HFFc6 (cell line): ENCODE results near the gene AKAP1. TPM values are rescaled to one million over a fixed set of nuclear protein-coding genes. Genes with fewer than 3 reads are reported as not detected.

ENCODE experiments used
- DNase-seq: peaks from one replicate; pipeline ENCODE4 v3.0.0-alpha.2; 2018
- H3K27ac Mint-ChIP-seq: 2 replicates; pipeline ENCODE4 v1.8.0; 2020; ENCODE audit warnings: mild to moderate bottlenecking, mixed read lengths
- H3K27me3 Mint-ChIP-seq: 2 replicates; pipeline ENCODE4 v1.8.0; 2021; ENCODE audit warnings: mild to moderate bottlenecking, moderate library complexity, mixed read lengths; ENCODE audit not compliant: insufficient read depth
- H3K36me3 Mint-ChIP-seq: 2 replicates; pipeline ENCODE4 v1.8.0; 2021; ENCODE audit warnings: low read depth, mixed read lengths
- H3K4me1 Mint-ChIP-seq: 2 replicates; pipeline ENCODE4 v1.8.0; 2020; ENCODE audit warnings: low read depth, mixed read lengths
- H3K4me3 Mint-ChIP-seq: 2 replicates; pipeline ENCODE4 v1.8.0; 2020; ENCODE audit warnings: mild to moderate bottlenecking, moderate library complexity, mixed read lengths
- H3K9me3 Mint-ChIP-seq: 2 replicates; pipeline ENCODE4 v1.8.0; 2020; ENCODE audit warnings: mild to moderate bottlenecking, mixed read lengths
- total RNA-seq, 6 experiments: library from RNA; stranded (reverse); fragmentation: NEBNext Ultra II Directional; extraction: Animal tissue kit (Norgen Biotek cat#: 25700); gene quantifications; 2 replicates in 1 of 6; 3 replicates in 5 of 6; pipeline ENCODE4 v1.2.3, GENCODE V29; 2021
- TF ChIP-seq, protein P1 (sequence below): fragments of 200-600 bp; sonication (generic); IDR thresholded peaks from 2 replicates; pipeline ENCODE4 v1.5.0; 2021; ENCODE audit warnings: antibody characterized with exemption, mild to moderate bottlenecking

AKAP1 gene
- total RNA-seq, 6 experiments from 2014 or later, result 9.7 to 12.6 (median 10.7) TPM

DNA sequence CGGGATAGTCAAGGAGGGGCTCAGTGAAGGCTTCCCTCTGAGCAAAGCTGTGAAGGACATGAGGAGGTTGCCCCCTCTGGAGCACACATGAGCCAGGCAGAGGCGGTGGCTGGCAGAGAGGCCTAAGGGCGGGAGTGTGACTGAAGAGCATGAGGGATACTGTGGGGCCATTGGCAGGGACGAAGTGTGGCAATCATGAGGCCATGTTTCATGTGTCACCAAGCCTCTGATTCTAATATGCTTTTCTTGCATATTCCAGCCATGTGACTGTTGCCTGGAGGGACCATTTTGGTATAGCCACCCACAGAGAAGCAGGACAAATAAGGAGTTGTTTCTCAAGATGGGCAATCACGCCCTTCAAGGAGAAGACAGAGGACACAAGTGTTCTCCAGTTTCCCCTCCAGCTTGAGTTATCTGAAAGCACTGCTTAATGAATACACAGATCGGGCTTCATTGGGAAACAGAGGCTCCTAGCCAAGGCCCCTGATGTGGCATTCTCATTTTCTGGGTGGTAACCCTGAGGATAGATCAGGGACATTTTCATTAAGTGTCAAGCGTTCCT lies 68.0 kb downstream of the AKAP1 start:
- no peak for DNase-seq
- H3K4me1 Mint-ChIP-seq, result peaks cover 3% of the 10 kb centered on the region; the same call in 1 of the 2 replicates
- no peak overlapping the region for H3K27ac Mint-ChIP-seq
- H3K9me3 Mint-ChIP-seq, result peaks cover 34% of the 10 kb centered on the region
- H3K27me3 Mint-ChIP-seq, result peaks cover 40% of the 10 kb centered on the region
- peaks cover 7% of the 10 kb centered on the region; the same call in 1 of the 2 replicates for H3K36me3 Mint-ChIP-seq
- H3K4me3 Mint-ChIP-seq, result no peak overlapping the region
- TF ChIP-seq, protein P1, sequence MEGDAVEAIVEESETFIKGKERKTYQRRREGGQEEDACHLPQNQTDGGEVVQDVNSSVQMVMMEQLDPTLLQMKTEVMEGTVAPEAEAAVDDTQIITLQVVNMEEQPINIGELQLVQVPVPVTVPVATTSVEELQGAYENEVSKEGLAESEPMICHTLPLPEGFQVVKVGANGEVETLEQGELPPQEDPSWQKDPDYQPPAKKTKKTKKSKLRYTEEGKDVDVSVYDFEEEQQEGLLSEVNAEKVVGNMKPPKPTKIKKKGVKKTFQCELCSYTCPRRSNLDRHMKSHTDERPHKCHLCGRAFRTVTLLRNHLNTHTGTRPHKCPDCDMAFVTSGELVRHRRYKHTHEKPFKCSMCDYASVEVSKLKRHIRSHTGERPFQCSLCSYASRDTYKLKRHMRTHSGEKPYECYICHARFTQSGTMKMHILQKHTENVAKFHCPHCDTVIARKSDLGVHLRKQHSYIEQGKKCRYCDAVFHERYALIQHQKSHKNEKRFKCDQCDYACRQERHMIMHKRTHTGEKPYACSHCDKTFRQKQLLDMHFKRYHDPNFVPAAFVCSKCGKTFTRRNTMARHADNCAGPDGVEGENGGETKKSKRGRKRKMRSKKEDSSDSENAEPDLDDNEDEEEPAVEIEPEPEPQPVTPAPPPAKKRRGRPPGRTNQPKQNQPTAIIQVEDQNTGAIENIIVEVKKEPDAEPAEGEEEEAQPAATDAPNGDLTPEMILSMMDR, result no peak

DNA sequence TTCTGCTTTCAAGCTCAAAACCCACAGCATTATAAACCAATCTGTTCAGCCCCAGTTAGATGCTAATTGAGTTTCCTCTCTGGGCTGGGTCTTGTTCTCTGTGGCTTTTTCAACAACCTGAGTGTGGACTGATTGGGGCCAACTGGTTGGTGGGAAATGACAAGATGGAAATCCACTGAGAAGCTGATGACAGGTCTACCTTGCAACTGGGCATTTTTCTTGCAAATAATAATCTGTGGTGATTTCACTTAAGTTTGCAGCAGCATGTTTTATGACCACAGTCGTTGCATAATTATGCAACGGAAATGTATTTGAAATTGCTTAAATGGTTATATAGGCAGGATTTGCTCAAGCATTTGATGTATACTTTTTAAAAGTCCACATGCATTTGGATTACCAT lies 69.9 kb downstream of the AKAP1 start:
- DNase-seq, result no peak
- Mint-ChIP-seq H3K27me3 (peaks cover 29% of the 10 kb centered on the region), H3K4me3 (no peak overlapping the region), H3K9me3 (peaks cover 23% of the 10 kb centered on the region), H3K27ac (no peak overlapping the region), H3K4me1 (peaks cover 11% of the 10 kb centered on the region; the same call in 1 of the 2 replicates), H3K36me3 (no peaks in the 10 kb centered on the region)
- TF ChIP-seq, protein P1, result no peak

DNA sequence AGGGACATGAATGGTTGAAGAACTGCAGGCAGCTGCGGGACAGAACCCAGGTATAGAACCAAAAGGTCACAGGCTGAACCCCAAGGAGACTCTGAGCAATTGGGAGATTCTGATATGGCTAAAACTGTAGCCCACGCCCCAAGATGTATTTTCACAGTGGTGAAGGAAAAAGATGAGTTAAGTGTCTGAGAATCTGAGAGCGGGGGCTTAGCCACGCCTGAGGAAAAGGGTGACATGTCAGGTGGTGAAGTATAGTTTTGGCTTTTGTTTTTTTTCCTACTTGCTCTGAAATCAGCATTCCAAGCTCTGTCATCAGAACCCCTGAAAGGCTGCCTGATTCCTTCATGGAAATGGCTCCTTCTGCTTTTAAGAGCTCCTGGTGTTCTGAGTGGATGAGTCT lies 73.3 kb downstream of the AKAP1 start:
- Mint-ChIP-seq H3K27ac (no peak overlapping the region), H3K4me3 (no peak overlapping the region), H3K4me1 (peaks cover 11% of the 10 kb centered on the region; the same call in 1 of the 2 replicates), H3K27me3 (peaks cover 9% of the 10 kb centered on the region), H3K9me3 (no peaks in the 10 kb centered on the region), H3K36me3 (peaks cover 4% of the 10 kb centered on the region; the same call in 1 of the 2 replicates)
- DNase-seq, result no peak
- TF ChIP-seq, protein P1, result no peak

DNA sequence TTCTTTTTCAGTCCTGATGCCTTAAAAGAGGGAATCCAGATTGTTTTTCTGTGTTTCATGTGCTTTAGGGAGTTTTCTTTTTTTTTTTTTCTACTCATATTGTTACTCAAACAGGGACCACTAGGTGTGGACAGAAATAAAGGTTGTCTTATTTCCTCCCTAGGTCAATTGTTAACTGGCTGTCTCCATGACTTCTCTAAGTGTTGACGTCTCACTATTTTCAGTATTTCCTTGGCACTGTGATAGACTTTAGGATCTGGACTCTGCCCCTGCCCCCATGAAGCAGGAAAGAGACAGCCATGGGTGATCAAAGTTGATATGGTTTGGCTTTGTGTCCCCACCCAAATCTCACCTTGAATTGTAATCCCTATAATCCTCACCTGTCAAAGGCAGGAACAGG lies 73.7 kb downstream of the AKAP1 start:
- no peak for DNase-seq
- Mint-ChIP-seq H3K27me3 (peaks cover 9% of the 10 kb centered on the region), H3K36me3 (peaks cover 4% of the 10 kb centered on the region; the same call in 1 of the 2 replicates), H3K4me1 (peaks cover 11% of the 10 kb centered on the region; the same call in 1 of the 2 replicates), H3K4me3 (no peak overlapping the region), H3K27ac (no peak overlapping the region), H3K9me3 (no peaks in the 10 kb centered on the region)
- TF ChIP-seq, protein P1, result no peak

DNA sequence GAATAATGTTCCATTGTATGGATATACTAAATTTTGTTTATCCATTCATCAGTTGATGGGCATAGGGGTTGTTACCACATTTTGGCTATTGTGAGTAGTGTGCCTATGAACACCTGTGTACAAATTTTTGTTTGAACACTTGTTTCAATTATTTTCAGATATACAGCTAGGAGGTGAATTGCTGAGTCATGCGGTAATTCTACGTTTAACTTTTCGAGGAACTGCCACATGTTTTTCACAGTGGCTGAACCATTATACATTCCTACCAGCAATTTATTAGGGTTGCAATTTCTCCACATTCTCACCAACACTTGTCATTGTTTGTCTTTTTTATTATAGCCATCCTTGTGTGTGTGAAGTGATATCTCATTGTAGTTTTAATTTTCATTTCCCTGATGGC lies 75.6 kb downstream of the AKAP1 start:
- Mint-ChIP-seq H3K27me3 (peaks cover 9% of the 10 kb centered on the region), H3K9me3 (no peaks in the 10 kb centered on the region), H3K36me3 (peaks cover 4% of the 10 kb centered on the region; the same call in 1 of the 2 replicates), H3K4me3 (no peak overlapping the region), H3K4me1 (peaks cover 11% of the 10 kb centered on the region; the same call in 1 of the 2 replicates), H3K27ac (no peak overlapping the region)
- TF ChIP-seq, protein P1, result no peak
- no peak for DNase-seq
